Measurements from ENCODE around the gene SNX14.

SNX14 gene

DNA sequence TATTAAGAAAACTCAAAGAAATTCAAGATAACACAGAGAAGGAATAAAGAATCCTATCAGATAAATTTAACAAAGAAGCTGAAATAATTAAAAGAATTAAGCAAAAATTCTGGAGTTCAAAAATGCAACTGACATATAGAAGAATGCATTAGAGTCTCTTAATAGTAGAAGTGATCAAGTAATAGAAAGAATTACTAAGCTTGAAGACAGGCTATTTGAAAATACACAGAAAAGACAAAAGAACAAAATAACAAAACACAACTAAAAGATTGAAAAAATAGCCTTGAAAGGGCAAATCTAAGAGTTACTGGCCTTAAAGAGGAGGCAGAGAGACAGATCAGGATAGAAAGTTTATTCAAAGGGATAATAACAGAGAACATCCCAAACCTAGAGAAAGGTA lies 12.1 kb downstream of the SNX14 start:
- Histone ChIP-seq H3F3A (ENCODE audit: insufficient read depth, low read length) (no peaks in the 10 kb centered on the region), H3K9ac (ENCODE audit: low read length) (no peak overlapping the region), H2AFZ (ENCODE audit: low read length) (no peak overlapping the region), H3K27me3 (replicated peaks; ENCODE audit: insufficient read depth, low read length) (no peaks in the 10 kb centered on the region), H3K4me2 (ENCODE audit: low read depth, low read length) (no peak overlapping the region), H3K4me1 (ENCODE audit: low read length) (no peaks in the 10 kb centered on the region), H3K27ac (ENCODE audit: low read length) (no peak overlapping the region), H3K79me2 (ENCODE audit: low read length) (peaks cover 51% of the 10 kb centered on the region), H3K4me3 (ENCODE audit: low read length) (no peak overlapping the region), H3K36me3 (replicated peaks; ENCODE audit: insufficient read depth, low read length) (no peaks in the 10 kb centered on the region), H4K20me1 (ENCODE audit: insufficient read depth, low read length) (no peaks in the 10 kb centered on the region), H3K9me2 (replicated peaks; ENCODE audit: insufficient read depth, low read length) (no peaks in the 10 kb centered on the region), H3K9me3 (replicated peaks; ENCODE audit: insufficient read depth, low read length) (no peaks in the 10 kb centered on the region)
- no peak for DNase-seq
- TF ChIP-seq, protein P1, sequence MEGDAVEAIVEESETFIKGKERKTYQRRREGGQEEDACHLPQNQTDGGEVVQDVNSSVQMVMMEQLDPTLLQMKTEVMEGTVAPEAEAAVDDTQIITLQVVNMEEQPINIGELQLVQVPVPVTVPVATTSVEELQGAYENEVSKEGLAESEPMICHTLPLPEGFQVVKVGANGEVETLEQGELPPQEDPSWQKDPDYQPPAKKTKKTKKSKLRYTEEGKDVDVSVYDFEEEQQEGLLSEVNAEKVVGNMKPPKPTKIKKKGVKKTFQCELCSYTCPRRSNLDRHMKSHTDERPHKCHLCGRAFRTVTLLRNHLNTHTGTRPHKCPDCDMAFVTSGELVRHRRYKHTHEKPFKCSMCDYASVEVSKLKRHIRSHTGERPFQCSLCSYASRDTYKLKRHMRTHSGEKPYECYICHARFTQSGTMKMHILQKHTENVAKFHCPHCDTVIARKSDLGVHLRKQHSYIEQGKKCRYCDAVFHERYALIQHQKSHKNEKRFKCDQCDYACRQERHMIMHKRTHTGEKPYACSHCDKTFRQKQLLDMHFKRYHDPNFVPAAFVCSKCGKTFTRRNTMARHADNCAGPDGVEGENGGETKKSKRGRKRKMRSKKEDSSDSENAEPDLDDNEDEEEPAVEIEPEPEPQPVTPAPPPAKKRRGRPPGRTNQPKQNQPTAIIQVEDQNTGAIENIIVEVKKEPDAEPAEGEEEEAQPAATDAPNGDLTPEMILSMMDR (IDR thresholded peaks at IDR 0.05; ENCODE audit: low read length): no peak
- TF ChIP-seq EZH2phosphoT487 (IDR thresholded peaks at IDR 0.05; ENCODE audit: low read length) (no peak), EZH2 (optimal IDR thresholded peaks at IDR 0.05; ENCODE audit: low read depth, low read length) (no peak)

DNA sequence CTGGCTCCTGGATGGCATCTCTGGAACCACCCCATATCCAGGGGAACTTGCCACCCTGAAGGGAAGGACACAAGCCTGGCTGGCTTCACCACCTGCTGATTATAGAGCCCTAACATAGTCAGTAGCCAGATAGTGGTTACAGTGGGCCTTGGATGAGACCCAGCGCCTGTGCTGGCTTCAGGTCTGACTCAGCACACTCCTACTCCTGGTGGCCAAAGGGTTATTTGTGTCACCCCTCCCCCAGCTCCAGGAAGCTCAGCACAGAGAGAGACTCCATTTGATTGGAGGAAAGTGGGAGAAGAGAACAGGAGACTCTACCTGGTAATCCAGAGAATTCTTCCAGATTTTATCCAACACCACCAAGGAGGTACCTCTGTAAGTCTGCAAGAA lies 12.8 kb downstream of the SNX14 start:
- Histone ChIP-seq H3K9me3 (replicated peaks; ENCODE audit: insufficient read depth, low read length) (no peaks in the 10 kb centered on the region), H3F3A (ENCODE audit: insufficient read depth, low read length) (no peaks in the 10 kb centered on the region), H3K79me2 (ENCODE audit: low read length) (peaks cover 56% of the 10 kb centered on the region), H3K4me3 (ENCODE audit: low read length) (no peak overlapping the region), H4K20me1 (ENCODE audit: insufficient read depth, low read length) (no peaks in the 10 kb centered on the region), H3K27me3 (replicated peaks; ENCODE audit: insufficient read depth, low read length) (no peaks in the 10 kb centered on the region), H3K27ac (ENCODE audit: low read length) (no peak overlapping the region), H3K4me2 (ENCODE audit: low read depth, low read length) (no peak overlapping the region), H3K36me3 (replicated peaks; ENCODE audit: insufficient read depth, low read length) (no peaks in the 10 kb centered on the region), H2AFZ (ENCODE audit: low read length) (no peak overlapping the region), H3K9me2 (replicated peaks; ENCODE audit: insufficient read depth, low read length) (no peaks in the 10 kb centered on the region), H3K9ac (ENCODE audit: low read length) (no peak overlapping the region), H3K4me1 (ENCODE audit: low read length) (no peaks in the 10 kb centered on the region)
- TF ChIP-seq EZH2 (optimal IDR thresholded peaks at IDR 0.05; ENCODE audit: low read depth, low read length) (no peak), EZH2phosphoT487 (IDR thresholded peaks at IDR 0.05; ENCODE audit: low read length) (no peak)
- TF ChIP-seq, protein P1 (IDR thresholded peaks at IDR 0.05; ENCODE audit: low read length): no peak
- no peak for DNase-seq

DNA sequence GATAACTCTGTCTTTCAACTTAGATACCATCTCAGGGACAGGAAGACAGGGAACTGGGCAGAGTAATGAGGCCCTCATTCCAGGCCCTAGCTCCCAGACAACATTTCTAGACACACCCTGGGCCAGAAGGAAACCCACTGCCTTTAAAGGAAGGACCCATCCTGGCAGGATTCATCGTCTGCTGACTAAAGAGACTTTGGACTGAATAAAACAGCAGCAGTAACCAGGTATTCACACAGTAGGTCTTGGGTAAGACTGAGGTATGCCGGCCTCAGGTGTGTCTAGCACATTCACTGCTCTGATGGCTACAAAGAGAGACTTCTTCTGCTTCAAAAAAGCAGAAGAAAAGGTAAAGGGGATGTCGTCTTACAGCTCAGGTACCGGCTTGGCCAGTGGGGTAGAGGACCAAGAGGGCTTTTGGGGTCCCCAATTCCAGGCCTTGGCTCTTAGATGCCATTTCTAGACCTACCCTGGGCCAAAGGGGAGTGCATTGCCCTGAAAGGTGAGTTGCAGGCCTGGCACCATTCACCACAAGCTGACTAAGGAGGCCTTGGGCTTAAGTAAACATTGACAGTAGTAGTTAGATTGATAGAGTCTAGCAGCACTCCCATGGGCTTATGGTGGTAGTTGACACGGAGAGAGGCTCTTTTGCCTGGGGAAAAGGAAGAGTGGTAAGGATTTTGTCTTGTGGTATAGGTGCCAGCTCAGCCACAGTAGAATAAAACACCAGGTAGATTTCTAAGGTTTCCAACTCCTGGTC lies 13.4 kb downstream of the SNX14 start:
- Histone ChIP-seq H3K9me2 (replicated peaks; ENCODE audit: insufficient read depth, low read length) (no peaks in the 10 kb centered on the region), H3F3A (ENCODE audit: insufficient read depth, low read length) (no peaks in the 10 kb centered on the region), H2AFZ (ENCODE audit: low read length) (no peak overlapping the region), H3K4me2 (ENCODE audit: low read depth, low read length) (no peak overlapping the region), H3K4me3 (ENCODE audit: low read length) (no peak overlapping the region), H3K79me2 (ENCODE audit: low read length) (peaks cover 51% of the 10 kb centered on the region), H3K9me3 (replicated peaks; ENCODE audit: insufficient read depth, low read length) (no peaks in the 10 kb centered on the region), H3K36me3 (replicated peaks; ENCODE audit: insufficient read depth, low read length) (no peaks in the 10 kb centered on the region), H3K4me1 (ENCODE audit: low read length) (no peaks in the 10 kb centered on the region), H3K27me3 (replicated peaks; ENCODE audit: insufficient read depth, low read length) (no peaks in the 10 kb centered on the region), H4K20me1 (ENCODE audit: insufficient read depth, low read length) (no peaks in the 10 kb centered on the region), H3K27ac (ENCODE audit: low read length) (no peak overlapping the region), H3K9ac (ENCODE audit: low read length) (no peak overlapping the region)
- no peak for TF ChIP-seq EZH2 (optimal IDR thresholded peaks at IDR 0.05; ENCODE audit: low read depth, low read length)
- TF ChIP-seq EZH2phosphoT487 (IDR thresholded peaks at IDR 0.05; ENCODE audit: low read length): no peak
- TF ChIP-seq, protein P1 (IDR thresholded peaks at IDR 0.05; ENCODE audit: low read length): no peak
- DNase-seq: no peak

Measured in MM.1S (cell line).